ENCODE measurements around the gene FSTL5. TPM values are rescaled to one million over a fixed set of nuclear protein-coding genes. Genes with fewer than 3 reads are reported as not detected.
"Not testable (repeated sequence)": the region's sequence is repeated elsewhere in the genome, so short reads cannot be mapped to it uniquely, and the experiment has no call there.

Gene FSTL5
- total and polyA plus RNA-seq, 9 of the 15 experiments (the other 6 are each of a cell fraction or from before 2014, with no cell fraction given): 0.09 to 3.1 (median 0.50) TPM; not detected in 1

DNA sequence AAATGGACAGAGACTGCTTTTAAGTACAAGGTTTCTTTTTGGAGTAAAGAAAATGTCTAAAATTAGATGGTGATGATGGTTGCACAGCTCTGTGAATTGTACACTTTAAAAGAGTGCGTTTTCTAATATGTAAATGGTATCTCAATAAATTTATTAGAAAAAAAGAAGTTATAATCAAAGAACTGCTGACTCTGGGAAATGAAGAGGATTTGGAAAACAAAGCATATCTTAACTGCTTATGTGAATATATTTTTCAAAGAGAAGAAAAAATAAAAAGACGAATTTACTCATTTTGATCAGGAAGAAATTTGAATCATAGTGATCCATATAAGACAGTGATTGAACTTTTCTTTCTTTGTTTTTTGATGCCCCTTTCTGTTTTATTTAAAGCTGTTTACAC lies 45.9 kb upstream of the FSTL5 start:
- intact Hi-C loops (cut with micrococcal nuclease) (no loop called here), in situ Hi-C loops (cut with MboI) (no loop called here)
- ATAC-seq (no peak), FAIRE-seq (no peak), DNase-seq (ENCODE audit: extremely low read depth in 1 of 4, low spot score in 3 of 4) (no peak)
- Histone ChIP-seq H3K79me2 (ENCODE audit: control insufficient read depth, insufficient read depth, low read length) (no peaks in the 10 kb centered on the region), H3K27ac (ENCODE audit: extremely low read depth, low read depth, low read length) (no peak overlapping the region), H3K9me3 (replicated peaks; ENCODE audit: control insufficient read depth, insufficient read depth, low read depth, low read length) (no peaks in the 10 kb centered on the region), H3K36me3 (ENCODE audit: control insufficient read depth, insufficient read depth, low read length) (no peaks in the 10 kb centered on the region), H3K4me1 (replicated peaks in 1 of 2; ENCODE audit: control insufficient read depth in 2 of 2, insufficient read depth in 2 of 2, low read length in 2 of 2) (no peaks in the 10 kb centered on the region), H3K9me1 (ENCODE audit: control insufficient read depth, insufficient read depth, low read length) (no peaks in the 10 kb centered on the region), H3K4me3 (no peak overlapping the region), H2AFZ (ENCODE audit: low read depth, low read length) (no peak overlapping the region), H3K4me2 (ENCODE audit: insufficient read depth, low read length) (no peak overlapping the region), H3K9ac (ENCODE audit: insufficient read depth in 1 of 2, low read depth in 2 of 2, low read length in 2 of 2) (no peak overlapping the region), H4K20me1 (replicated peaks; ENCODE audit: control insufficient read depth, insufficient read depth, low read length) (no peaks in the 10 kb centered on the region), H3K27me3 (ENCODE audit: control insufficient read depth in 2 of 2, insufficient read depth in 2 of 2, low read length in 2 of 2) (no peaks in the 10 kb centered on the region)
- BruUV-seq (replicated peaks): no TSS peak
- WGBS (ENCODE audit: insufficient coverage, low coverage, missing lambda C conversion rate): no CpG with 5 or more reads among the region's 2 CpGs
- CTCF ChIA-PET (ENCODE audit: low intra/inter-chr PET ratio): no interaction called here
- TF ChIP-seq PCBP1 (IDR thresholded peaks at IDR 0.05; ENCODE audit: low read depth, low read length, poor library complexity, severe bottlenecking) (no peak), BRF2 (IDR thresholded peaks at IDR 0.05; ENCODE audit: borderline replicate concordance, insufficient read depth, insufficient read length) (no peak), ZNF586 (CRISPR knock-in tag; conservative IDR thresholded peaks at IDR 0.05) (no peak), CAMTA2 (CRISPR knock-in tag; conservative IDR thresholded peaks at IDR 0.05) (no peak), ZNF184 (CRISPR knock-in tag; IDR thresholded peaks at IDR 0.05) (no peak), NCOA2 (IDR thresholded peaks at IDR 0.05; ENCODE audit: partially characterized antibody in 2 of 2) (no peak), ZNF830 (CRISPR knock-in tag; IDR thresholded peaks at IDR 0.05) (no peak), EP400 (IDR thresholded peaks at IDR 0.05) (no peak), STAT5A (IDR thresholded peaks at IDR 0.05; ENCODE audit: borderline replicate concordance, low read length) (no peak), MEIS2 (IDR thresholded peaks at IDR 0.05; ENCODE audit: partially characterized antibody) (no peak), SRF (CRISPR knock-in tag; IDR thresholded peaks at IDR 0.05) (no peak), NFXL1 (CRISPR knock-in tag; IDR thresholded peaks at IDR 0.05) (no peak), RBM39 (optimal IDR thresholded peaks at IDR 0.05; ENCODE audit: low read depth, low read length) (no peak), TAF15 (IDR thresholded peaks at IDR 0.05; ENCODE audit: low read depth, low read length) (no peak)
- POLR2A ChIA-PET: no interaction called here

- H3K9me3 ChIP-seq (replicated peaks; ENCODE audit: control insufficient read depth, insufficient read depth, low read depth, low read length); H3K4me3 ChIP-seq; H3K36me3 ChIP-seq (ENCODE audit: control insufficient read depth, insufficient read depth, low read length); ATAC-seq; H3K27ac ChIP-seq (ENCODE audit: extremely low read depth, low read depth, low read length); H3K27me3 ChIP-seq (ENCODE audit: control insufficient read depth in 2 of 2, insufficient read depth in 2 of 2, low read length in 2 of 2); H2AFZ ChIP-seq (ENCODE audit: low read depth, low read length); intact Hi-C loops (cut with micrococcal nuclease); in situ Hi-C loops (cut with MboI); H3K79me2 ChIP-seq (ENCODE audit: control insufficient read depth, insufficient read depth, low read length); POLR2A ChIA-PET; H3K4me1 ChIP-seq (replicated peaks in 1 of 2; ENCODE audit: control insufficient read depth in 2 of 2, insufficient read depth in 2 of 2, low read length in 2 of 2); FAIRE-seq; BruUV-seq (replicated peaks); CTCF ChIA-PET (ENCODE audit: low intra/inter-chr PET ratio); H3K9me1 ChIP-seq (ENCODE audit: control insufficient read depth, insufficient read depth, low read length); H3K4me2 ChIP-seq (ENCODE audit: insufficient read depth, low read length); H4K20me1 ChIP-seq (replicated peaks; ENCODE audit: control insufficient read depth, insufficient read depth, low read length); H3K9ac ChIP-seq (ENCODE audit: insufficient read depth in 1 of 2, low read depth in 2 of 2, low read length in 2 of 2): not testable (repeated sequence)
- WGBS (ENCODE audit: insufficient coverage, low coverage, missing lambda C conversion rate): no CpG with 5 or more reads among the region's 32 CpGs
- peak in 1 of 4 experiments; percentile 1 for DNase-seq (ENCODE audit: extremely low read depth in 1 of 4, low spot score in 3 of 4)
Measured at GRCh38 chr4:162203478-162203877, 39.7 kb upstream of the FSTL5 start.
